Measurements from ENCODE around the gene ENTPD3.

The ENTPD3 gene

GRCh38 chr3:40463579-40463978 lies 76.6 kb downstream of the ENTPD3 start:
- DNase-seq = no peak

DNA sequence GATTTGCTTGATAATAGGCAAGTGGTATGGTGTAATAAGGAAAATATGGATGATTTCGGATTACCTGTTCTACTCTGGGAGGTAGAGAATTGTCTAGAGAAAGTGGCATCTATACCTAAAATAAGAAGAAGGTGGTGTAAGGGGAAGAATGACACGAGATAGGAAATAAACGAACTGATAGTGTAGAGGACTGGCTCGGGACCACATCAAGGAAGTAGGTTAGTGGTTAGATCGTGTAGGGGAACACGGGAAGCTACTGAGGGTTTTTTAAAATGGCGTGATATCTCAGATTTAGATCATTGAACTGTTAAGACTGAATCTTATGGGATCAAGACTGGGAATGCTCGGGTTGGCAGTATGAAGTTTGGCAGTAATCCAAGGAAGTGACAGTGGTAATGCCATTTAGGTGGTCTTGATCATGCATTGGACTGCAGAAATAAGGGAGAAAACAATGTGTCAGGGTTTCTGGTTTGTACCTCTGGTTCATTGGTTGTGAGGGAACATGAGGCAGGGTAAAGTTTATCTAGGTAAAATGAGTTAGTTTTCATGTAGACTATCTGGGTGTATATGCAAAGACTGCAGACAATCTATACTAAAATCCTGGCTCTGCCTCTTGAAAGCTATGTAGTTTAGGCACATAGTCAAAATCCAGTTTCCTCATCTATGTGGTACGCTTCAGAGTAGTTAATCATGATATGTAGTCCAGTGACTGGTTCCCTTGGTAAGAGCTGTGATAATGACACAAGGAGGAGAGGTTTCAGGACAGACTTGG lies 77.5 kb downstream of the ENTPD3 start:
- DNase-seq = no peak

DNA sequence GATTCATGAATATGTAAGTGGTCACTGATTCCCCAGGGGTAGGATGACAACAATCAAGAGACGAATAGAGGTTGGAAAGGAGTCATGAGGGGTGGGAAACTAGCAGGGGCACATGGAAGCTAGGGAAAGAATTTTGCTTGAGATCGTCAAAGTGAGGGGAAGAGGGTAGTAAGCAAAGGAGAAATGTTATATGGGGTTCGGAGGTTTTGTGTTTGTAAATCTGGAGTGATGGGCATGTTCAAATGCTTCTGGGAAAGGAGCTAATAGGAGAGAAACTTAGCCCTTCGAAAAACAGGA lies 78.1 kb downstream of the ENTPD3 start:
- no peak for DNase-seq

DNA sequence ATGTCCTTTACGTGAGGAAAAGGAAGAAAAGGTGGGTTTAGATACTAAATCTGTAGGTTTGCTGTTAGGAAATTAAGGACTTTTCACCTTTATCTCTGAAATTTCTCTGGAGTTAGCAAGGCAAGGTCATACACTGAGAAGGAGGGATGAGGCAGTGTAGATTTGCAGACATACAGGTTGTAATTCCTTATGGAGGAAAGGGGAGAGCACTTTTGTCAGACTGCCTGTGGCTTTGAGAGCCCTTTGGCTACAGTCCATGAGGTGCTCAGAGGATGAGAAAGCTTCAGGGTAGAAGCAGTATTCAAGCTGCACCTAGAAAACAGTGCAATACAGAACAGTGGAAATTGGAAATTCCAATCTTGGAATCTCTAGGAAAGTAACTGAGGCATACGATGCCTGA lies 78.5 kb downstream of the ENTPD3 start:
- DNase-seq = no peak

DNA sequence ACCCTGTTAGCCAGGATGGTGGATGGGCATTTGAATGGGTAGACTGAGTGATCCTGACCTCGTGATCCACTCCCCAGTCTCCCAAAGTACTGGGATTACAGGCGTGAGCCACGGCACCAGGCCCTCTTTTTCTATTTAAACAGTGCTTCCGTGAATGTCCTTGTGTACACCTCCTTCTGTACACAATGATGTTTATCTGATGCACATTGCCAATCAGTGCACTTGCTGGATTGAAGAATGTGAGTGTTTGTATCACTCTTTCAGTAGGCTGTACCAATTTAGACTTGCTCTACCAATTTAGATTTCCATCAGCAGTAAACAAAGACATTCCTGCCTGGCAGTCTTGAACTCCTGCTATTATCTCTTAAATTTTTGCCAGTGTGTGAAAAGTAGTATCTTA lies 81.0 kb downstream of the ENTPD3 start:
- DNase-seq = no peak

- no peak for DNase-seq
These were observed 83.7 kb downstream of the ENTPD3 start for GRCh38 chr3:40470701-40471100.

DNA sequence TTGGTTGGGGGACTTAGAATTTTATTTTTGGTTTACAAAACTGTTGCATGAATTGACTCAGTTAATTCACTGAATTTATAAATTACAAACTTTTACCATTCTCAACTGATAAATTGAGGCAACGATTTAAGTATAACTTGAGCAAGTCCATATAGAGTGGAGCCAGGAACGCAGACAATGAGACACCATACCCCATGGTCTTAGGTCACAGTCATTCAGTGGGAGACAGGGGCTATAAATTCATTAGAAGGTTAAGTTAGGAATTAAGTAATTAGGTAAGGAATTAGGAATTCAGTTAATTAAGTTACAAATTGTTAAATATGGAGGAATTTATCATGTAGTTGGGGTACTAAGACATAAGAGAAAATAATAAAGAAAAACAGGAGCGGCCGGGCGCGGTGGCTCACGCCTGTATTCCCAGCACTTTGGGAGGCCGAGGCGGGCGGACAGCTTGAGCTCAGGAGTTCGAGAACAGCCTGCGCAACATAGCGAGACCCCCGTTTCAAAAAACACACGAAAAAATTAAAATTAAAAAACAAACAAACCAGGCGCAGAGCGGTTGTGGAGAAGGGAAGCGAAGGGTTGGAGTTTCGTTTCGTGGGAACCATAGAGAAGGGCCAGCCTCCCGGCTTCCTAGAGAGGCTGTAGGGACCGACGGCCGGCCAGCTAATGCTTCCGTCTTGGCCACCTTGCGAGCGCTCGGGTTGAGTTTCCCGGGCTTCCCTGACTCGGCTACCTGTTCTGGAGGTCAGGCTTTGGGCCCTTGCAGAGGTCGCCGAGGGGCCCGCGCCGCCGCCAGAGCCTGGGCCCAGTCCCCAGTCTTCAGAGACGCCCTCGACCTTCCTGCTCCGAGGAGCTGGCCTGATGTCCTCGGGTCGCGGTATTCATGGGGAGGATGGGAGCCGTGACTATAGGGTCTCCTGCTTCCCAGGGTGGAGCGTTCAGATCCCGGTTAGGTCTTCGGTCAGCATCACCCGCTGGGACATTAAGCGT lies 89.8 kb downstream of the ENTPD3 start, which contains the start of gene ZNF619:
Gene ZNF619, plus strand, starts transcription at position 645 of the 993 bp plus-strand sequence. CDS start 858 bp downstream, outside the sequence.
- DNase-seq = no peak

GRCh38 chr3:40477666-40478065 lies 90.7 kb downstream of the ENTPD3 start:
- no peak for DNase-seq

Measured in GOT3 (cell line).